Epithelial cell of prostate (primary cell): ENCODE measurements around the gene CFAP299.
A peak's percentile ranks its signal among the peaks of the same experiment; 100 is the strongest.
"Not testable (repeated sequence)": the region's sequence is repeated elsewhere in the genome, so short reads cannot be mapped to it uniquely, and the experiment has no call there.

Source experiments
- DNase-seq: peaks from one replicate; pipeline ENCODE4 v3.0.0-alpha.2; 2011; ENCODE audit warnings: low read depth, low spot score
- H3K27ac ChIP-seq: fragments of 450-650 bp; 2 replicates; pipeline ENCODE4 v1.5.1; 2017; ENCODE audit warnings: mild to moderate bottlenecking

CFAP299 gene

GRCh38 chr4:80576796-80577195 lies 241.3 kb downstream of the CFAP299 start:
- DNase-seq = no peak

DNA sequence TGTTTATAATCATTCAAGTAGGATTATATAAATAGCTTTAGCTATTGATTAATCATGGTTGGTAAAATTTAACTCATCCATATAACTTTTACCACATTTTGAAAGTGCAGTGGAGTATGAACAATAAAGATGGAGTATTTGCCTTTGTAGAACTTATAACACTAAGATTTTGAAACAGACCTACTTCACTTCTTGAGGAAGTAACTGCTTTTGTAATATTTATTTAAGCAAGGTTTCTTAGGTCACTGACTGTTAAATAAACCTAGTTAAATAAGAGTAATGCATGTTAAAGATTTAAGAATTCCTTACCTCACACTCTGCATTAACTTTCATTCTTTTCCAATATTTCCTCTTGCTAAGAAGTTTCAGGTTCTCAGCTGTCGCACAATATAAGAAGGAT lies 242.5 kb downstream of the CFAP299 start:
- H3K27ac ChIP-seq = no peak overlapping the region
- DNase-seq = no peak

More at GRCh38 chr4:80576796-80577195, 241.3 kb downstream of the CFAP299 start:
- H3K27ac ChIP-seq = no peak overlapping the region

- no peak for DNase-seq
Observed at GRCh38 chr4:80585542-80585941, 250.0 kb downstream of the CFAP299 start.

GRCh38 chr4:80586716-80587115 lies 251.2 kb downstream of the CFAP299 start:
- peak overlapping the region; percentile 68 for H3K27ac ChIP-seq
- DNase-seq = no peak

More at GRCh38 chr4:80585542-80585941, 250.0 kb downstream of the CFAP299 start:
- H3K27ac ChIP-seq = no peak overlapping the region

GRCh38 chr4:80587871-80588385 lies 252.4 kb downstream of the CFAP299 start:
- peak overlapping the region; percentile 68 for H3K27ac ChIP-seq
- peak; percentile 59 for DNase-seq

DNA sequence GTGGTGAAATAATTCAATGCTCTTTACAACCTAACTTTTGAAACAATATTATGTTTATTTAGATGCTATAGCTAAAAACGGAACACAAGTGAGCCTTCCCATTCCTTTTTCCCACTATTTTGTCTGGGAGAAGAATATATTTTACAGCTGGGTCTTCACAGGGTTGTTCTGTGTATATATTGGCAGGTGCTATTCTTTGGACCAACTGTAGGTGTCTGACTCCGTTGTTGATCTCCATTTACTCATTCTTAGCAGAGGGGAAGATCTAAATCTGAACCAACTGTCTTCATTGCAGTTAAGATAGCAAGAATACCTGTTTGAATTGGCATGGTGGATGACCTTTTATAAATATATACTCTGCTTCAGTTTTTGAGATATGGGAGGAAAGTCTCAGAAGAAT lies 257.4 kb downstream of the CFAP299 start:
- DNase-seq = no peak
- no peak overlapping the region for H3K27ac ChIP-seq

- DNase-seq = no peak
- no peak overlapping the region for H3K27ac ChIP-seq
Observed at GRCh38 chr4:80594701-80595100, 259.2 kb downstream of the CFAP299 start.

- no peak overlapping the region for H3K27ac ChIP-seq
- DNase-seq = no peak
Observed at GRCh38 chr4:80608281-80608980, 272.9 kb downstream of the CFAP299 start.

DNA sequence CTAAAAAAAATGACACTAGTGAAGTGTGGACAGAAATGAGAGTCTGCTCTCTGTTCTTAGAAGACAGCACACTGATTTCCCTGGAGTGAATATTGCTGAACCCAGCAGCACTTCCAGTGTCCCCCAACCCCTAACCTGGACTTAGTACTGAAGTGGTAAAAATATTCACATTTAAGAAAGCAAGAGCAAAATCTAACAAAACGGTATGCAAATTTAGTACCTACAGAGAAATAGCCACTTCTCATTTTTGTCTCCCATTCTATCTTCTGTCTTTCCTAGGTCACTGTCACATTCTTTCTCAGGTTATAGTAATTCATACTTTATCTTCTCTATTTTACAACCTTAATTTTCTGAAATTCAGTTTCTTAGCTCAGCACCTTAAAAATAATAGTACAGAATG lies 274.7 kb downstream of the CFAP299 start:
- no peak overlapping the region for H3K27ac ChIP-seq
- DNase-seq = no peak

DNA sequence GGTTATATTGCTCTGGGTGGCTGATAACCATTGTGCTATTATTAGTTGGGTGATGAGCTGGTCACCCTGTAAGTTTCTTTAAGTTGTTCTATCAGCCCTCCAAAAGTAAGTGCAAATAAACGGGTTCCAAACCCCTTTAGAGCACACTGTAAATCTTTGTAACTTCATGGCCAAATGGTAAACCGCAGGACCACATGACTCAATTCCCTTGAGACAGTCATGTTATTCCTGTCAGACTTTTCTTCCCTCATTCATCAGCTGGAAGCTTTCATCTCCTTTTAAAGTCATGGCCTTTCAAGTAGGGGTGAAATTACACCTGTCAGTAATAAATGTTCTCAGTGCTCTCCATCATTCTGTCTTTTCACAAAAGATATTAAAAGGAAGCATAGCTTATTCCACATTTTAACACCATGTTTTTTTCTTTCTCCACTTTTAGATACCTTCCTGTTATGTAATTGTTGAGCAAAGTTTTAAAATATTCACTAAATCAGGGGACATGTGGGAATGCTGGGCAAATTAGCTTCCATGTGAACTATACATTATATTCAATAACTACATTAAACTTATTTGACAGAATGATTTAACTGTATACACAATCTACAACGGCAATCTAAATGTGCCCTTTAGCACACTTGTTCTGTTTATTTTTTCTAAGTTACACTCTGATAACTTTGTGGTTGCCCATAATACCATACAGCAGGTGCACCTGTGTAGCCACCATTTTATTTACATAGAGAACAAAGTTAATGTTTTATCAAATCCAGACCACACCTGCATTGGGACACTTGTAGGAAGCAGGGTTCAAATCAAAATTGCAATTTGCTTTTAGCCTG lies 275.5 kb downstream of the CFAP299 start:
- H3K27ac ChIP-seq = no peak overlapping the region
- no peak for DNase-seq

GRCh38 chr4:80611678-80611979 lies 276.1 kb downstream of the CFAP299 start:
- DNase-seq = no peak
- no peak overlapping the region for H3K27ac ChIP-seq

DNA sequence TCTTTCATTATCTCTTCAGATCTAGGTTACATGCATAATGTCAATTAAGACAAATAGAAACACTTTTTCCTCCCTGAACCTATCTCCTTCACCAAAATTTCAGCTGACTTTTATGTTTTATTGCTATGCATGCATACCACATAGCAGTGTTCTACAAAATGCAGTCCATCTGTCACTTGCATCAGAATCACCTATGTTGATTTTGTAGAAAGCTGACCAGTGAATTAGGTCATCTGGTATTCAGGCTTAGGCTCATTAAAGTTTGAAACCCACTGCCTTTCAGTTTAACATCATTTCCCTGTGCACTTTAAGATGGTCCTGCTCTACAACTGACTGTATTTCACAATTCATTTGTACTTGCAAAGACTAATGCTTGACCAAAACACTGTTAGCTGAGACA lies 277.9 kb downstream of the CFAP299 start:
- no peak for DNase-seq
- H3K27ac ChIP-seq = no peak overlapping the region

DNA sequence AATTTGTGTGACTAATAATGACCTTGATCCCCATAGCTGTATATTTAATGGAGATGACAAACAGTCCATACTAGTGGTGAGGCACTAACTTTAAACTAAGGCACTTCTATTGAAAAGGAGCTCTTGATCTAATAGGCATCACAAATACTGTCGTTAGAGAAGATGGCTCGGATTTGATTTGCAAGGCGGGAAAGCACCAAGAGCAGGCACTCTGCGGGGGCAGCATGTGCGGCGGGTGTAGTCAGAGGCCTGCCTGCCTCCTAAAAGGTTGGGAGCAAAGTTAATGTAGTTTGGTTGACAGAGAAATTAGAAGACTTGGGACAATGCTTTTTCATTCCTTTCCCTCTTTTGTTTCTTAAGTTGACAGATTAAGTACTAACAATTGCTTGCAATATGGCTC lies 278.8 kb downstream of the CFAP299 start:
- no peak overlapping the region for H3K27ac ChIP-seq
- no peak for DNase-seq

DNA sequence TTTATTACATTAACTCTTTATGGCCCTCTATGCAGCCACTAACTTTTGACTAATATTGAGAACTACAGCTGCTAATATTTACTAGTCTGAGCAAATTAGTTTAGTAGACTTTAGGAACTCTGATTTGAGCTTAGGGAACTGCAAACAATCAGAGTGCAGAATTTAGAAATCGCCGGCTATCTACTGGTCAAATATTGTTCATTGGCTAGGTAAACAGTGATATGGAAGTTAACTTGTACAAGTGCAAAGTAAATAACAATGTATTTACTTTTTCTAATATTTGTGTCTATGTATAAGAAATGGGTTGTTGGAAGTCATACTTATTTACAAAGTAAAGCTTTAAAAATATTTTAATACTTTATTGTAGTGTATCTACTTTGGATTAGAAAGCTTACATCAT lies 279.6 kb downstream of the CFAP299 start:
- no peak overlapping the region for H3K27ac ChIP-seq
- DNase-seq = no peak

DNA sequence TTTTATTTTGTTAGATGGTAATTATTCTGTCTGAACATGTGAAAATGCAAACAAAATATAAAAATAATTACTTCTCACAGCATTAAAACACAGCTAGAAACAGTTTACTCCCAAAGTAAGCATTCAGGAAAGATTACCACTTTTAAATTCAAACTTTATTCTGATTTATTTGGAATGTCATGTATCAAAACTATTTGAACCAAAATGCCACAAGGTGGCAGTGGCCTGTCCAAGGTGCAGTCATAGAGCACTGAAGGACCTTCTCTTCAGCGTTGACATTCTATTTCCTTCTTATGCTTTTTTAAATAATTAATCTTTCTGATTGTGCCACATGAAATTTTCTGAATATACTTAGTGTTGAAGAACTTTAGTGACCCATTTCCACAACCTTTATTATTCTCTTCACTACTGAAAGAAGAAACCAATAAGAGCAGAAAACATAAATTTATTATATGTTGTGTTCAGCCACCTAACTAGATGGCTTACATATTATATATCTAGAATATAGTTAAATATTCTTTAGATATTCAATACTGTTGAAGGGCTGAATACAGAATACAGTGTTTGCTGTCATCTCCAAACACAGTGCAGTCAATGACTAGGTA lies 283.6 kb downstream of the CFAP299 start:
- no peak for DNase-seq
- H3K27ac ChIP-seq = no peak overlapping the region

DNA sequence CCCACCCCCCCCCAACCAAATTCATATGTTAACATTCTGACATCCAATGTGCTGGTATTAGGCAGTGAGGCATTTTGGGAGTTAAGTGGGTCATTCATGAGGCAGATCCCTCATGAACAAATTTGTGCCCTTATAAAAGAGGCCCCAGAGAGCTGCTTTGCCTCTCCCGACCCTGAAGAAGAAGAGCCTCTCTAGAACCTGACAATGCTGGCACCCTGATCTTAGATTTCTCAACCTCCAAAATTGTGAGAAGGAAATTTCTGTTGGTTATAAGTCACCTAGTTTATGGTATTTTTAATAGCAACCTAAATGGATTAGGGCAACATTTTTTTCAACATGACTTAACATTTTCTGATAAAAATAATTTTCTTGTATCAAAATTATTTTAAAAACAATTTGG lies 296.3 kb downstream of the CFAP299 start:
- no peak for DNase-seq
- no peak overlapping the region for H3K27ac ChIP-seq

DNA sequence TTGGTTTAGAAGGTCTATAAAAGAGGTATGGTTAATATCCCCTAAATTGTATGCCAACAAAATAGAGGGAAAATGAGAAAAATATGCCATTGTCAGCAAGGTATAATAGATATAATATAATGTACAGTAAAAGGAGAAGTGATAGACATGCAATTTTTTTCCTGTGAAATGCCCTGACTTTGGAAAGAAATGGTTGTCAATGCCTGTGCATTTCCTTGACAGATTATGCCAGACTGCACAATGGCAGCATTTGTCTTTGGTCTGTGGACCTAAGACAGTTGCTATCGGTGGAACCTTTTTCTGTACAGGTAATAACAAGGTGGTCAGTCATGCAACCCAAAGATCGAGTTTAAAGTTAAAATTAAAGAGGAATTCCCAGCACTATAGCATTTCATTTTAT lies 301.7 kb downstream of the CFAP299 start:
- no peak for DNase-seq
- H3K27ac ChIP-seq = no peak overlapping the region

DNA sequence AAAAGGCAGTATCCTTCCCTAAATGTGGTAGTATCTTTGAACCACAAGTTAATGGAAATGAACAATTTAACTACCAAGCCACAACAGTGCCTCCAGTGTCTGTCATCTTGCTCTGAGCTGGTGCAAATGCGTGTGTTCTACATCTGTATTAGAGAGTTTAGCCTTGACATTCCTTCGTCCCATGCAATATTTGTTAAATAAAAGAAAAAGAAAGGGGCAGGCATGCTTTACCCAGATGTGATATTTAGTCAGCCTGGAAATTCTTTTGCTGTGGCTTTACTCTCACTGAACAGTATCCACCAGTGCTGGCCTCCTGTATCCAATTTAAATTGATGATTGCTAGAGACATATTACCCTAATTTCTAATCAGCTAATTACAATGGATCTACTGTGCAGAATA lies 310.5 kb downstream of the CFAP299 start:
- DNase-seq = no peak
- no peak overlapping the region for H3K27ac ChIP-seq

DNA sequence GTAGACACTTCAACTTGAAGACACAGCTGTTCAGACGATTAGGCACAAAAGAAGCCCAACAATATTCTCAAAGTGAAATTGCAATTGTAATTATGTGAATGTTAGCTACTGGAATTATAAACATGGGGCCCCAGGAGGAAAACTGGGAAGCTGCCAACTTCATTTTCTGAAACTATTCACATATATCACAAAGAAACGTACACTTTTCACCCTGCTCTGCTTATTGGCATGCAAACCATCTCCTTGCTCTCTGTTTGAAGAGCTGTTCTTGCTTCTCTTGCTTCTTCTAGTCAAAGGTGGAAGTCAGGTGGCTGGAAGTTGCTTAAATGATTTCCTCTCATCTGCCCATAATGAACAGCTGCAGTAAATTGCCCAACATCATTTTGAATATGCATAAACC lies 320.1 kb downstream of the CFAP299 start:
- DNase-seq = no peak

GRCh38 chr4:80670118-80670517 lies 334.6 kb downstream of the CFAP299 start:
- not testable (repeated sequence) for DNase-seq

More for the DNA sequence above, 320.1 kb downstream of the CFAP299 start:
- no peak overlapping the region for H3K27ac ChIP-seq

GRCh38 chr4:80678413-80678812 lies 342.9 kb downstream of the CFAP299 start:
- DNase-seq = no peak
- H3K27ac ChIP-seq = no peak overlapping the region

More at GRCh38 chr4:80670118-80670517, 334.6 kb downstream of the CFAP299 start:
- H3K27ac ChIP-seq = not testable (repeated sequence)
